GM18520 (cell line): ENCODE measurements around the gene TYRP1.

ENCODE experiments used
- ATAC-seq: cut with Tn5 transposase; IDR thresholded peaks from one replicate; pipeline ENCODE4 v1.9.1; 2021; ENCODE audit not compliant: unreplicated experiment

TYRP1 gene

GRCh38 chr9:12730927-12731326, 37.7 kb downstream of the TYRP1 start:
- ATAC-seq = no peak

GRCh38 chr9:12732971-12733370, 39.8 kb downstream of the TYRP1 start:
- ATAC-seq = no peak

DNA sequence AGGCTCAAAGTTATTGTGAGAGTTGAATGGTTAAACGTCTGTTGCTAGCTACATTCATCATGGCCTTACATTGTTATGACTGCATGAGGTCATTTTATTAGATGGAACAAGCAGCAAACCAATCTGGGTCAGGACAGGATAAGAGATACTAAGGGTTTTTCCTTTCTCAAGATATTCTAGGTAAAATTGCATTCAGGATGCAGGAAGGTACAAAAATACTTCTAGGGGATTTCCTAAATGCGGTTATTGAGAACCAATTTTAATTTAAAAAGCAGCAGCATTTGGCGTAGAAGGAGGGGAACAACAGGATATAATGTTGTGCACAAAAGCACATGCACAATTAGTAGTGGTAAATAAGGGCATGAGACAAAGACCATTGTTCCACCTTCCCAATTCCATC, 42.5 kb downstream of the TYRP1 start:
- ATAC-seq = no peak

- no peak for ATAC-seq
Measured at GRCh38 chr9:12737871-12738270, 44.7 kb downstream of the TYRP1 start.

DNA sequence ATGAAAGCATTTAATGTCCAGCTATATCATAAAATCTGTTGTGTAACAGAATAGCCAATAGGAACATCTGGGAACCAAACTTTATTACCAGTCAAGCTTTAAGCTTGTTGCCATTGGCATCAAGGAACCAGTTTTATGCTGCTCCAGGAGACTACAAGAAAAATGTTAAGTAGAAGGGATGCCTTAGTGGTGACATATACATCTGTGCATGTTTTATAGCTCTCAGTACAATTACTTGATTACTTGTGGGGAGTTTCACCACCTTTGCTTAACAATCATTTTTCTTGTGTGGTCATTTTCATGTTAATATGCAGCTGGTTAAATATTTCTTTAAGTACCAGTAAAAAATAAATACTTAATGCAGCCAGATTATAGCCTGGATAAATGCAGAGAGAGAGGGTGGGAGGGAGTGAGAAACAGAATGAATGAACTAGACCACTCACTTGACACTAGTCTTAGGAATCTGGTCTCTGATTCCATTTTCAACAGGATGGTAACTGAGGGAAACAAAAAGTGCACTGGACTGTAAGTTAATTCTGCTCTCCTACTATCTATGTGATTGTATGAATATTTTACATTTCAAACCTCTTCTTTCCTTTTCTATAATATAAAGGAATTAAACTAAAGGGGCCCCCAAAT, 45.9 kb downstream of the TYRP1 start:
- no peak for ATAC-seq

DNA sequence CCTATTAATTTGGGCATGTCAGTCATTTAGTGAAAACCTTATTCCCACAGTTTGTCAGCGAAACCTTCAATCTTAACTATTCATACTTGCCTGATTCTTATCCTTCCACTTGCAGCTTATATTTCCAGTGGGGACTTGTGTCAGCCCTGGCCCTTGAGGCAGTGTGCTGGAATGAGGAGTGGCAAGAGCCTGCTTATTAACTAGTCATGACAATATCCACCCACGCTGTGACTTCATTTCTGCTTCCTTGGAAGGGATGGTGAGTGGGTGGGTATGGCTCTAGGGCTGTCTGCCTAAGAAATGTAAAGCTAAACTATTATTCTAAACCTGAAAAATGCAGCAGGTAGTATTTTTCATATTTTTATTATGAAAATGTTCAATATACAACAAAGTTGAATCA, 47.7 kb downstream of the TYRP1 start:
- ATAC-seq = no peak

DNA sequence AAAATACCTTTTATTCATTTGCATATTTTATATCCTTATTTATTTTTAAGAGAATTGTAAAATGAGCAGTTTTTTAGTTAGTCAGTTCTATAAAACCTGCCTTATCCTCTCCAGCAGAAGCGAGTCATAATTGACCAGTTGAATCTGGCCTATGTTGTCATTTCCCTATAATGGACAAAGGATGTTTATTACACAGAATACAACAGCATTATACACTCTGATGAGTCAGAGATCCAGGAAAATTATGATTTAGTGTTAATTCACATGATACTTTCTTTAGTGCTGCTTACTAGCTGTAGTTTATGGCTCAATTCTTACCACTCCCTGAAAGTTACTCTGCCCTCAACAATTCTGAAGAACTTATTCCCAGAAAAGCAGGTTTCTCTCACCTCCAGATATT, 54.8 kb downstream of the TYRP1 start:
- no peak for ATAC-seq

DNA sequence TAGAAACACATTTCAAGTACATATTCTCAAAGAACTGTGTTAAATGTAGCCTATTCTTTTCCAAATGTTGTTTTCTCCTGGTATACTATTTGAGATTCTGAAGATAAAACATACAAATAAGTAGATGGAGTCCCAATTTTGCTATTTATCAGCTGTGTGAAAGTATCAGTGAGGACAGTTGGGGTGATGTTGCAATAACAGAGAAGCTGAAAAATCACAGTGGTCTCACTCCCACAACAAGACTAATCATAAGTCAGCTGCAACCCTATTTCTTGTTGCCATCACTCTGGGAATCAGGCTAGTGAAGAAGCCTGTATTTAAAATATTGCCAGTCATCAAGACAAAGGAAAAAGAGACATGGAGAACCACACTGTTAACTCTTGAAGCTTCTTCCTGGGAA, 55.8 kb downstream of the TYRP1 start:
- ATAC-seq = no peak

GRCh38 chr9:12753931-12754330, 60.7 kb downstream of the TYRP1 start:
- ATAC-seq = no peak

DNA sequence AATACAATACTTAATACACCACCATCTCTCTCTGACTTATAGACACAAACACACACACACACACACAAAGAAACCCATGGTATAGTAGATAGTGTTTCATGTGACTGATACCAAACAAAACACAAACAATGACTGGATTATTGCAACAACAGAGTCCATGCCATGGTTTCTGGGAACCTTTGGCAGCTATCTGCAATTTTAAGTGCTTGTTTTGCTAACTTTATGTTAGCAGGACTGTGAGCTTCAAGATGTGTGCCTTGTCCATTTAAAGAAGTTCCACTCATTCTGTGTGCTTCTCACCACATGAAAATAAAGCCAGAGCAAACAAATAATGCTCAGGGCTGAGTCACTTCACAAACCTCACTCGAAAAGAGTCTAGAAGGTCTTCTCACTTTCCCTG, 66.6 kb downstream of the TYRP1 start:
- no peak for ATAC-seq
